ENCODE data around the gene FER.
A peak's percentile ranks its signal among the peaks of the same experiment; 100 is the strongest.
"Not testable (repeated sequence)": the region's sequence is repeated elsewhere in the genome, so short reads cannot be mapped to it uniquely, and the experiment has no call there.

FER gene

DNA sequence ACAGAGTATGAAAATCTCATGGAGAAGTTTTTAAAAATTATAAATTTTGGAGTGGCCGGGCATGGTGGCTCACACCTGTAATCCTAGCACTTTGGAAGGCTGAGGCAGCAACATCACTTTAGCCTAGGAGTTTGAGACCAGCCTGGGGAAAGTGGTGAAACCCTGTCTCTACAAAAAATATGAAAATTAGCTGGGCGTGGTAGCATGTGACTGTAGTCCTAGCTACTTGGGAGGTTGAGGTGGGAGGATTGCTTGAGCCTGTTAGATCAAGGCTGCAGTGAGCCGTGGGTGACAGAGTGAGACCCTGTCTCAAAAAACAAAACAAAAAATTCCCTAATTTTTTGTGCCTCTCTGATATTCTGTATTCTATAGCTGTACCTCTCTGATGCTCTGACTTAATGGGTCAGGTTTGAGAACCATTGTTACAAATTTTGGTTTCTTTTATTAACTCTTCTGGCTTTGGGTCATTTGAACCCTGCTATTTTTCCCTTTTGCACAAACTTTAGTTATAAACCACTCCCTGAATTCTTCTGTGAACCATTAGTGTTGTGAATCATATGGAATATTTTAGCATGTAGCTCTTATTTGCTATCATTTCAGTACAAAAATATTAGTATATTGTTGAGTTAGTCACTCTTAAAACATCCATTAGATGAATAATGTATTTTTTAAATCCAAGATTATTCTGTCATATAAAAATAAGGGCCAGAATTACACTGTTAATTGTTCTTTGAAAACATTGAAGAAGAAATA lies 51.0 kb downstream of the FER start:
- DNase-seq (ENCODE audit: low read depth), result peak; percentile 8

GRCh38 chr5:108801301-108801700 lies 53.6 kb downstream of the FER start:
- DNase-seq (ENCODE audit: low read depth), result no peak

GRCh38 chr5:108801776-108802175 lies 54.1 kb downstream of the FER start:
- peak; percentile 83 for DNase-seq (ENCODE audit: low read depth)

- no peak for DNase-seq (ENCODE audit: low read depth)
Observed at GRCh38 chr5:108810717-108811116, 63.0 kb downstream of the FER start.

DNA sequence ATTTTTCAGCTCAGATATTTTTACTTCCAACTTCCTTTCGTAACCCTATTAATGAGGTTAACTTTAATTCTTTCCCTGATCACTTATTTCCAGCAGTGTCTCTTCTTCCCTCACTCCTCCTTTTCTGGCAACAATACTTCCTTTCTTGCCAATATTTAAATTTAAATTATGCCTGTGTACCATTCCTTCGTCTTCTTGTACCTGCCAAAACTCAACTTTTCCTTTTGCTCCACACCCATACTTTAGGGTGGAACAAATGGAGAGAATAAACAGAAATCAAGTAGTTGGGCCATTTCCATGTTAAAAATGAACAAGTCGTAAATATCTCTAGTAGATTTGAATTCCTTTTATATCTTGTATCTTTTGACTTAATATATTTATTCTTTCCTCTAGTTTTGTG lies 66.0 kb downstream of the FER start:
- no peak for DNase-seq (ENCODE audit: low read depth)

DNA sequence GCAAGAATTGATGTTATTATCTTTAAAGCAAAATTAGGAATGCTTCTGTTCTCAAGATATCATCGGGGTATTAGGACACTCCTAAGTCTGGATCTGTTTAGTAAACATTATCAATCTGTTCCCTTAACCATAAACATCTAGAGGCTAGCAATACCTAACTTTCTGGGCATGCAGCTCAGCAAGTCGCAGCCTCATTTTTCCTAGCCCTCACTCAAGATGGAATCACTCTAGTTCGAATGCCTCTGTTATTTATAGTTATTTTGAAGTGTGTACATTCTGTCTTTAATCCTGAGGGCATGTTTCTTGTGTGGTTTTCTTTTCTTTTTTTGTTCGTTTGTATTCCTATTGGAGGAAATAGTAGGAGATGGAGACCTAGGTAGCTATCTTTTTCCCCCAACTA lies 66.9 kb downstream of the FER start:
- DNase-seq (ENCODE audit: low read depth), result no peak

DNA sequence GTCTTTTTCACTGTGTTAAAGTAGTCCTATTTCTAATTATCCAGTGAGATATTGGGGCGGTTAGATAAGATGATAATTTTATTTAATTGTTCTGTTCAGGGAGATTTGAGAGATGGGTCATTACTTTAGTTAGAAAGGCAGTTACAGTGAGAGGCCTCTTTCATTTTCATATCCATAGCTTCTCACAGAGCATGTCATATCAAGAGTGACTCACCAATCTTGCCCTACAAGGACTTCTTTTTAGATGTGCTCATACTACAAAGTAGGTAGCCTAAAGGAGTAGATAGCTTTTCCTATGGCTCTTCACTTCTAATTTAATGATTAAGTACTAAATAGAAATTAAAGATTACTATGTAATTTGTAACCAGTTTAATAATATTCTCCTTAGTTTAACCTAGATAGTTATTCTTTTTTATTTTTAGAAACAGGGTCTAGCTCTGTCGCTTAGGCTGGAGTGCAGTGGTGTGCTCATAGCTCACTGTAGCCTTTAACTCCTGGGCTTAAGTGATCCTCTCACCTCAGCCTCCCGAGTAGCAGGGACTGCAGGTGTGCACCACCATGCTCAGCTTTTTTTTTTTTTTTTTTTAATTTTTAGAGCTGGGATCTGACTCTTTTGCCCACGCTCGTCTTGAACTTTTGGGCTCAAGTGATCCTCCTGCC lies 71.0 kb downstream of the FER start:
- peak; percentile 16 for DNase-seq (ENCODE audit: low read depth)

GRCh38 chr5:108820983-108821382 lies 73.3 kb downstream of the FER start:
- DNase-seq (ENCODE audit: low read depth), result no peak

DNA sequence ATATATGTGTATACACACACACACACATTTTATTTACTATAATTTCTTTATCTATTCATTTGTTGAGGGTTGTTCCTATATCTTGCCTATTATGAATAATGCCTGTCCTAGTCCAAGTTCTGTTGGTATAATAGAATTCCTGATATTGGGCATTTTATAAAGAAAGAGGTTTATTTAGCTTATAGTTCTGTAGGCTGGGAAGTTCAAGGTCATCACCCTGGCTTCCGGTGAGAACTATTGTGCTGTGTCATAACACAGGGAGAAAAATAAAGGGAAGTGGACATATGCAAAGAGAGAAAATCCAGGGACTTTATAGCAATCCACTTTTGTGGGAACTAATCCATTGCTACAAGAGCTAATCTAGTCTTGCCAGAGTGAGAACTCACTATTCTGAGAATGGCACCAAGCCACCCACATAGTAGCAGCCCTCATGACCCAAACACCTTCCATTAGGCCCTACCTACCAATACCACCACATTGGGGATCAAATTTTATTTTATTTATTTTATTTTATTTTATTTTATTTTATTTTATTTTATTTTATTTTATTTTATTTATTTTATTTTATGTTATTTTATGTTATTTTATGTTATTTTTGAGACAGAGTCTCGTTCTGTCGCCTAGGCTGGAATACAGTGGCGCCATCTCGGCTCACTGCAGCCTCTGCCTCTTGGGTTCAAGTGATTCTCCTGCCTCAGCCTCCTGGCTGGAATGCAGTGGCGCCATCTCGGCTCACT lies 74.7 kb downstream of the FER start:
- DNase-seq (ENCODE audit: low read depth), result no peak

- DNase-seq (ENCODE audit: low read depth), result no peak
Observed at GRCh38 chr5:108827131-108827530, 79.4 kb downstream of the FER start.

DNA sequence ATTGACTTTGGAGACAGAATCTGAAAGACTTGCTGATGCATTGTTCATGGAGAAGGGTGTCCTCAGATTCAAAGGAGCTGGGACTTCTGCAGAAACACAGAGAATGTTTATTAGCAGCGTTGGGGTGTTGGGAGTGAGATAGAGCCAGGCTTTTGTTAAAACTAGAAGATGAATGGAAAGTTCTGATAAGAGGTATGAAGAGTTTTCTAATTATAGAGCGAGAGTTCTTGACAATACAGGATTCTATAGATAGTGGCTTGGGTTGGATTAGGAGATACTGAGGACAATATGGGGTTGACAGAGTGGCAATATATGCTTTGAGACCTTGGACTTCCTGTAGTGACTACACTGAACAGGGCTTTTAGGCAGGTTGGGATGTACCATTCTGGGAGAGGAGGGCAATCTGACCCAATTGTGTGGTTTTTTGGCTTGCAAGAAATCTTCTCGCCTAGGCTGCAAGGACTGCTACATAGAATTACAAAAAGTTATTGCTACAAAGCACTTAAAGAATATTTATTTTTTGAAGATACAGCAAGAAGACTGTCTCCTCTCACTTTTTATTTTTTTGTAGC lies 83.1 kb downstream of the FER start:
- DNase-seq (ENCODE audit: low read depth), result no peak

GRCh38 chr5:108836492-108836891 lies 88.8 kb downstream of the FER start:
- DNase-seq (ENCODE audit: low read depth), result no peak

- not testable (repeated sequence) for DNase-seq (ENCODE audit: low read depth)
Observed at GRCh38 chr5:108842260-108842941, 94.7 kb downstream of the FER start.

- DNase-seq (ENCODE audit: low read depth), result not testable (repeated sequence)
Observed at GRCh38 chr5:108851129-108851528, 103.4 kb downstream of the FER start.

DNA sequence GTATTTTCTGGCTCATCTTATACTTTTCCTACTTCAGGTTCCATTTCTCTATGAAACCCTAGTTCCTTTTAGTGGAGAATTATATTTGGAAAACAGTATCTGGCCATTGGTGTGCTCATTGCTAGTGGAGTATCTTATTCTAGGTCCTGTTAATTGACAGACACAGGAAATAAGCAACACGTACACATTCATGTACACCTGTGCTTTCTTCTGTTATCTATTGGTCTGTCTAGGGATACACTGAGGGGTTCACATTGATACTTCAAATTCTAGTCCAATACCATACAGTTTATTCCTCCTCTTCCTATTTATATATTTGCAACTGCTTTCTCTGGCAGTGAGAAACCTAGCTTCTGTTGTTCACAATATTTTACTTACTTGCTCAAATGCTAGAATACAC lies 110.2 kb downstream of the FER start:
- no peak for DNase-seq (ENCODE audit: low read depth)

- DNase-seq (ENCODE audit: low read depth), result peak; percentile 9
Observed at GRCh38 chr5:108858959-108859358, 111.3 kb downstream of the FER start.

- DNase-seq (ENCODE audit: low read depth), result no peak
Observed at GRCh38 chr5:108862211-108862610, 114.5 kb downstream of the FER start.

DNA sequence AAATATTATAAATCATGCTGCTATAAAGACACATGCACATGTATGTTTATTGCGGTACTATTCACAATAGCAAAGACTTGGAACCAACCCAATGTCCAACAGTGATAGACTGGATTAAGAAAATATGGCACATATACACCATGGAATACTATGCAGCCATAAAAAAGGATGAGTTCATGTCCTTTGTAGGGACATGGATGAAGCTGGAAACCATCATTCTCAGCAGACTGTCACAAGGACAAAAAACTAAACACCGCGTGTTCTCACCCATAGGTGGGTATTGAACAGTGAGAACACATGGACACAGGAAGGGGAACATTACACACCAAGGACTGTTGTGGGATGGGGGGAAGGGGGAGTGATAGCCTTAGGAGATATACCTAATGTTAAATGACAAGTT lies 118.4 kb downstream of the FER start:
- DNase-seq (ENCODE audit: low read depth), result not testable (repeated sequence)

DNA sequence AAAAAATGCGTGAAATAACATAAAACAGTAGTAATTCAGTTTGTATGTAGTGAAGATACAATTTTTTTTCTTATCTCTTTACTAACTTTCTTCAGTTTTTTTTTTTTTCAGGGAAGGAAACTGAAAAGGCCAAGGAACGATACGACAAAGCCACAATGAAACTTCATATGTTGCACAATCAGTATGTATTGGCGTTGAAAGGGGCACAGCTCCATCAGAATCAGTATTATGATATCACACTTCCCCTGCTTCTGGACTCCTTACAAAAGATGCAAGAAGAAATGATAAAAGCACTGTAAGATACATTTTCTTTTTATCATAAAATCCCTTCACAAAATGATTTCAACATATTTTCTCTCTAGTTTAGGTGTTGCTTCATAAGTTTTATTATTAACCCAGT lies 120.0 kb downstream of the FER start:
- DNase-seq (ENCODE audit: low read depth), result no peak

- DNase-seq (ENCODE audit: low read depth), result no peak
Observed at GRCh38 chr5:108869066-108869465, 121.4 kb downstream of the FER start.

DNA sequence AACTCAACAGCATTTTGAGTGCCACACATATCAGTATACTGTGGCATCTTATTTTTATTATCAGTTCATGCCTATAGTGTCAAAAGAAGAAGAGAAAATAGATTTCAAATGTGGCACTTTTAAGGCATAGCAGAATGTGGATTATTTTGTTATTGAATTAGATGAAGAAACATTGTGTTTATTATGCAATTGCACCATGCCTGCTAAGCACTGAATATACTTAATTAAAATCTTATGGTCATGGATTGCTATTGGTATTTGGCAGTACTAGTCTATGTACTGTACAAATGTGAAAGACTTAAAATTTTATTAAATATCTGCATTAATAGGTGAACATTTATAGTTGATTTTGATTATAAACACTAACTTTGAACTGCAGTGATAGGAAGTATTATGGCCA lies 128.8 kb downstream of the FER start:
- DNase-seq (ENCODE audit: low read depth), result no peak

- DNase-seq (ENCODE audit: low read depth), result no peak
Observed at GRCh38 chr5:108878756-108879155, 131.1 kb downstream of the FER start.
